Esophagus squamous epithelium (tissue), 5 donors: Measurements from ENCODE around the gene GNPDA1. TPM values are rescaled to one million over a fixed set of nuclear protein-coding genes. Genes with fewer than 3 reads are reported as not detected.

Experiments
- DNase-seq: peaks from one replicate; lab custom pipeline; 2025; lab: John Stamatoyannopoulos, UW
- H3K27ac ChIP-seq, 4 donors: fragments of 200-600 bp; sonication (generic); one replicate each; pipeline ENCODE4 v1.5.1; 2016 to 2019; ENCODE audit warnings: mild to moderate bottlenecking in 1 of 4
- H3K27me3 ChIP-seq, 4 donors: fragments of 200-600 bp; sonication (generic); 1 replicate in 3 of 4; 2 replicates in 1 of 4; pipeline versions ENCODE4 v1.5.1 to v1.6.0; 2017 to 2021; ENCODE audit warnings: antibody characterized with exemption in 1 of 4
- H3K36me3 ChIP-seq, 3 donors: fragments of 200-600 bp; sonication (generic); one replicate each; pipeline ENCODE4 v1.5.1; 2016 to 2019
- H3K4me1 ChIP-seq, 3 donors: fragments of 200-600 bp; sonication (generic); one replicate each; pipeline ENCODE4 v1.5.1; 2017 to 2019
- H3K4me3 ChIP-seq, 4 donors: fragments of 200-600 bp; sonication (generic); 1 replicate in 3 of 4; 2 replicates in 1 of 4; pipeline ENCODE4 v1.5.1; 2016 to 2019; ENCODE audit warnings: mild to moderate bottlenecking in 2 of 4, moderate library complexity in 1 of 4
- H3K9me3 ChIP-seq, 3 donors: fragments of 200-600 bp; sonication (generic); one replicate each; pipeline ENCODE4 v1.5.1; 2016 to 2019
- CTCF ChIP-seq, 6 experiments: fragments of 450-650 bp in 4 of 6; fragments of 200-600 bp in 2 of 6; sonication (generic) in 2 of 6; IDR thresholded peaks; one replicate each; pipeline ENCODE4 v1.5.1; 2016 to 2019; ENCODE audit warnings: antibody characterized with exemption in 6 of 6, mild to moderate bottlenecking in 4 of 6, moderate library complexity in 4 of 6
- POLR2A ChIP-seq, 4 donors: fragments of 450-650 bp; IDR thresholded peaks; one replicate each; pipeline ENCODE4 v1.6.1; 2017; ENCODE audit warnings: antibody characterized with exemption in 4 of 4, mild to moderate bottlenecking in 4 of 4, moderate library complexity in 3 of 4
- WGBS, 2 donors: methylation state at CpG; one replicate each; pipeline ENCODE4 v1.1.5; 2018; 5-methylcytosine and 5-hydroxymethylcytosine counted together
- intact Hi-C: fragments of 100-400 bp; cut with DNase I; formaldehyde crosslinking; loops from one replicate; pipeline ENCODE4 v1.15.0; 2022
- total RNA-seq, 4 donors: library from RNA; depleted of rRNA; stranded (reverse); fragments of >200 nt; gene quantifications; one replicate each; pipeline ENCODE4 v1.1.0, GENCODE V29; 2016
- donor health status: DM: yes; HTN: yes; CAD: no.

The GNPDA1 gene
- total RNA-seq, 4 donors from 2014 or later = 12.3 to 42.6 (median 21.1) TPM

GRCh38 chr5:142009886-142010285 lies 2.9 kb downstream of the GNPDA1 start:
- no peak overlapping the region for H3K27ac ChIP-seq
- H3K9me3 ChIP-seq = no peaks in the 10 kb centered on the region
- H3K27me3 ChIP-seq = no peaks in the 10 kb centered on the region
- no peak for DNase-seq
- intact Hi-C loops = no loop called here
- peaks cover 0 to 33% (median 0%) of the 10 kb centered on the region in 3 donors for H3K36me3 ChIP-seq
- WGBS, 2 donors = 78 to 100% methylated on average over 3 to 4 of the region's 4 CpGs
- H3K4me1 ChIP-seq = peaks cover 5 to 33% (median 18%) of the 10 kb centered on the region in 3 donors
- H3K4me3 ChIP-seq = no peak overlapping the region
- TF ChIP-seq POLR2A (IDR thresholded peaks at IDR 0.05) (no peak), CTCF (IDR thresholded peaks at IDR 0.05) (no peak)

GRCh38 chr5:142008813-142009212 lies 4.0 kb downstream of the GNPDA1 start:
- H3K27ac ChIP-seq = no peak overlapping the region
- H3K9me3 ChIP-seq = no peaks in the 10 kb centered on the region
- no peak for DNase-seq
- TF ChIP-seq CTCF (IDR thresholded peaks at IDR 0.05) (no peak), POLR2A (IDR thresholded peaks at IDR 0.05) (no peak)
- peaks cover 0 to 44% (median 0%) of the 10 kb centered on the region in 3 donors for H3K36me3 ChIP-seq
- no peaks in the 10 kb centered on the region for H3K27me3 ChIP-seq
- H3K4me3 ChIP-seq = no peak overlapping the region
- H3K4me1 ChIP-seq = peaks cover 3 to 31% (median 11%) of the 10 kb centered on the region in 3 donors
- intact Hi-C loops = no loop called here

DNA sequence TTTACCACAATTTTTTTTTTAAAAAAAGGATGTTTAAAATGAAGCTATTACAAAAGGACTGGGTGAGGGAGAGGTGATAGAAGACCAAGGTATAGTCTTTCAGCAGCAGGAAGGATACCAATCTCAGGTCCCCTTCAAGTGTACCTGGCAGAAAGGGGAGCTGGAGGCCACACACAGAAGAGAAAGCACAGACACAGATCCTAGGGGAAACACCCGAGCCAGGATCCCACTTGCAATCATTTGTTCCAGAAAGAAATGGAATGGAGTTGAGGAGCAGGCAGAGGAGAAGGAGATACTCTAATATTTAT lies 5.6 kb downstream of the GNPDA1 start:
- Histone ChIP-seq H3K36me3 (peaks cover 0 to 60% (median 12%) of the 10 kb centered on the region in 3 donors), H3K4me1 (peaks cover 0 to 23% (median 5%) of the 10 kb centered on the region in 3 donors), H3K9me3 (no peaks in the 10 kb centered on the region), H3K4me3 (no peak overlapping the region), H3K27ac (no peak overlapping the region), H3K27me3 (no peaks in the 10 kb centered on the region)
- DNase-seq = no peak
- 75 to 84% methylated on average over 1 of the region's 1 CpG for WGBS, 2 donors
- intact Hi-C loops = no loop called here
- TF ChIP-seq CTCF (IDR thresholded peaks at IDR 0.05) (no peak), POLR2A (IDR thresholded peaks at IDR 0.05) (no peak)

DNA sequence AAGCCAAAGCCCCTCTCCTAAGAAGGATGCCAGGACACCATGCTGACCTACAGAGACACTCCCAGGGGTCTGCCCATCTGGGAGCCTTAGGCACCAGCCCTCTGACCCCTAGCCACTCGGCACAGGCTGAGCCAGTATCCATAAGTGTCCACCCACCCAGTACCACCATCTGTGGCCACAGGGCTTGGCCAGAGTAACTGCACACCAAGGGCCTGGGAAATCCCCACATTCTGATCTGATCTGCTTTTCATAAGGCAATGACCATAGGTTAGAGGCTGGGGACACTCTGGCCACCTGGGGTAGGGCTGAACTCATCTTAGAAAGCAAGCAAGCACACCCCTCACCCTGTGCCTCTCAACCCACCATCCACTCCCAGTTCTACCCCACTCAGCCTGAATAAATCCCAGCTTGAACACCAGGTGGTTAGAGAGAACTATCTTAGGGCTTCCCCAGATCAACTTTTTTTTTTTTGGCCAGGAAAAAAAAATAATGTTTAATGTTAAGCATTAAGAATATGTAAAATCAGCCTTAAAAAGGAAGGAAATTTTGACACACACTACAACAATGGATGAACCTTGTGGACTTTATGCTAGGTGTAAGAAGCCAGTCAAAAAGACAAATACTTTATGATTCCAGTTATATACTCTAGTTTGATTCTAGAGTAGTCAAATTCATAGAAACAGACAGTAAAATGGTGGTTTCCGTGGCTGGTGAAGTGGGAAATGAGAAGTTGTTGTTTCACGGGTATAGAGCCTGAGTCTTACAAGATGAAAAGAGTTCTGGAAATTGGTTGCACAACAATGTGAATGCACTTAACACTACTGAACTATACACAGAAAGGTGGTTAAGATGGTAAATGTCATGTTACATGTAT lies 6.2 kb downstream of the GNPDA1 start:
- DNase-seq = no peak
- intact Hi-C loops = no loop called here
- Histone ChIP-seq H3K27ac (no peak overlapping the region), H3K27me3 (no peaks in the 10 kb centered on the region), H3K4me3 (no peak overlapping the region), H3K9me3 (no peaks in the 10 kb centered on the region), H3K4me1 (peaks cover 0 to 18% (median 0%) of the 10 kb centered on the region in 3 donors), H3K36me3 (peaks cover 0 to 66% (median 12%) of the 10 kb centered on the region in 3 donors)
- whole genome bisulfite sequencing, 2 donors = 59 to 69% methylated on average over 2 of the region's 3 CpGs
- no peak for TF ChIP-seq CTCF (IDR thresholded peaks at IDR 0.05)

DNA sequence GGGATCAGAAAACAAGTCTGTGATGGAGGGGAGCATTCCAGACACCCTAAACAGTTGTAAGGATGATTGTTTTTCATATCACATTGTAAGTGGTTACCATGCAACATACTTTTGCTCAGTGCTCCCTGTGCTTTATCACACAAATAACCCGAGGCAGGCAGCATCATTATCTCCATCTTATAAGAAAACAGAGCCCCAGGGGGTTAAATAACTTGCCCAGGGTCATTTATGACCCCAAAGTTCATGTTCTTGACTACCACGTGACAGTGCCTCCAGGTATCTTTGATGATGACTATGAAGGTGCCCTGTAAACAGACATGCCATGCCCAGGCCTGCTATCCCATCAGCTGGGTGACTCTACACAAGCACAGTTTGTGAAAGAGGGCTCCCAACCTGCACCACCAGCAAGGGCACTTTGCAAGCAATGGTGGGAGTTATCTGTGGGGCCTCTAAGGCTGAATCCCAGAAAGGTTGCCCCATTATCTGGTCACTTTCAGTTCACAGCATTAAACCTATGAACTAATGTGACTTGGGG lies 9.5 kb downstream of the GNPDA1 start:
- Histone ChIP-seq H3K4me3 (no peak overlapping the region), H3K4me1 (peaks cover 0 to 15% (median 0%) of the 10 kb centered on the region in 3 donors), H3K27ac (no peak overlapping the region), H3K27me3 (no peaks in the 10 kb centered on the region), H3K9me3 (no peaks in the 10 kb centered on the region), H3K36me3 (peaks cover 0 to 96% (median 24%) of the 10 kb centered on the region in 3 donors)
- TF ChIP-seq POLR2A (IDR thresholded peaks at IDR 0.05) (no peak), CTCF (IDR thresholded peaks at IDR 0.05) (no peak)
- WGBS, 2 donors = 33 to 75% methylated on average over 1 to 2 of the region's 2 CpGs
- intact Hi-C loops = no loop called here
- DNase-seq = no peak
